Activated CD4-positive, alpha-beta T cell treated with anti-CD3 and anti-CD28 coated beads, Interleukin-2, amount 10 ng/mL, durations not matched to agents 7 days and 5 days (primary cell): ENCODE results near the gene EOMES. TPM values are rescaled to one million over a fixed set of nuclear protein-coding genes. Genes with fewer than 3 reads are reported as not detected.
A peak's percentile ranks its signal among the peaks of the same experiment; 100 is the strongest.
"Not testable (repeated sequence)": the region's sequence is repeated elsewhere in the genome, so short reads cannot be mapped to it uniquely, and the experiment has no call there.

Experiments used
- CTCF ChIA-PET: fragments of 350-600 bp; sonication (Branson Sonifier 250); formaldehyde crosslinking; loops from one replicate; lab custom pipeline; 2021; ENCODE audit warnings: antibody characterized with exemption; lab: Charles Lee
- POLR2A ChIA-PET: fragments of 350-600 bp; sonication (Branson Sonifier 250); formaldehyde crosslinking; loops from one replicate; lab custom pipeline; 2021; ENCODE audit warnings: antibody characterized with exemption; lab: Charles Lee
- DNase-seq: peaks from one replicate; pipeline ENCODE4 v3.0.0-alpha.2; 2020
- H3K27ac Mint-ChIP-seq: one replicate; pipeline ENCODE4 v1.8.0; 2021; ENCODE audit warnings: mild to moderate bottlenecking, moderate library complexity, mixed read lengths
- H3K27me3 Mint-ChIP-seq: one replicate; pipeline ENCODE4 v1.8.0; 2021; ENCODE audit warnings: mixed read lengths
- H3K36me3 Mint-ChIP-seq: one replicate; pipeline ENCODE4 v1.8.0; 2021; ENCODE audit warnings: low read depth, mixed read lengths
- H3K4me1 Mint-ChIP-seq: one replicate; pipeline ENCODE4 v1.8.0; 2021; ENCODE audit warnings: mixed read lengths
- H3K4me3 Mint-ChIP-seq: one replicate; pipeline ENCODE4 v1.8.0; 2021; ENCODE audit warnings: mild to moderate bottlenecking, moderate library complexity, mixed read lengths
- H3K9me3 Mint-ChIP-seq: one replicate; pipeline ENCODE4 v1.8.0; 2021; ENCODE audit warnings: mixed read lengths
- total RNA-seq, 2 experiments: library from RNA; stranded (reverse); gene quantifications; one replicate each; pipeline ENCODE4 v1.2.3, GENCODE V29; 2021

The EOMES gene
- under 1 TPM; 0.50 to 0.52 TPM for total RNA-seq

DNA sequence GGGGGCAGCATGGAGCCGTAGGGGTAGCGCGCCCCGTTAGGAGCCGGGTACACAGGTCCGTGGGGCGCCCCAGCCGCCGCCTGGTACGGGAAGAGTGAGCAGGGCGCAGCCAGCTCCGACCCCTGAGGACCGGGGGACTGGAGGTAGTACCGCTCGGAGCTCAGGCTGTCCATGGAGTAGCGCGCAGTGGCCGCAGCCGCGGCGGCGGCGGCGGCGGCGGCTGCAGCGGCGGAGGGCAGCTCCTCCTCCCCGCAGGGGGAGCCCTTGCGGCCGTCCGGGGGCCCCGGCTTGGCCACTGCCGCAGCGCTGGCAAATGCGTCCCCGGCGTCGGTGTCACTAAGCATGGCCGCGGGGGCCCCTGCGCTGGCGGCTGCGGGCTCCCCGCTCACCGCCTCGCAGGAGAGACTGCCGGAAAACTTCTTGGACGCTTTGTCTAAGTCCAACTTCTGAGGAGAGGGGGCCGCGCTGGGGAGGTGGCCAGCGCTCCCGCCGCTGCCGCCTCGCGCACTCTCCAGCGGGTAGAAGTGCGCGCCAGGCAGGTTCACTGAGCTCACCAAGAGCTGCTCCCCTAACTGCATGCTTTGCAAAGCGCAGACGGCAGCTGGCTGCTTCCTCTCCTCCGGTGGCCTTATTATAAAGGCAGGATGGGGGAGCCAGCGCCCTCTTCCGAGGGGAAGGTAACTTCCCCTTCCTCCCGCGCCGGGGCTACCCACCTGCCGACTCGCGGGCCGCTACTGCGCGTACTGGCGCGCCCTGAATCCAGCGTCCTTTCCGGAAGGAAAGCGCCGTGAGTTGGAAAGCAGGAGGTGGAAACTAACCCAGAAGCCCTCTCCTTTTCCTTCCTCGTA is at the start of gene EOMES:
EOMES (minus strand) TSS at position 607 of the 848 bp plus-strand sequence; CDS start at position 578, 29 bp downstream.
- peak within 1 kb of the TSS; percentile 79 for H3K4me3 Mint-ChIP-seq
- H3K27me3 Mint-ChIP-seq, result peaks cover 89% of the 10 kb centered on the region
- peak within 1 kb of the TSS; percentile 67 for H3K27ac Mint-ChIP-seq
- POLR2A ChIA-PET, result no interaction called here
- DNase-seq, result peak; percentile 74
- H3K9me3 Mint-ChIP-seq, result no peaks in the 10 kb centered on the region
- peaks cover 34% of the 10 kb centered on the region for H3K4me1 Mint-ChIP-seq
- CTCF ChIA-PET, result interaction anchor here (0.6 to 3.1 kb wide), 13 partner anchors 10 to 614 kb away, joined by 3 to 27 read pairs (median 5); no protein-coding TSS in a partner anchor
- peaks cover 8% of the 10 kb centered on the region for H3K36me3 Mint-ChIP-seq

- H3K9me3 Mint-ChIP-seq, H3K27ac Mint-ChIP-seq, H3K4me1 Mint-ChIP-seq, H3K36me3 Mint-ChIP-seq, DNase-seq, H3K4me3 Mint-ChIP-seq, CTCF ChIA-PET, POLR2A ChIA-PET, H3K27me3 Mint-ChIP-seq: not testable (repeated sequence)
Observed at GRCh38 chr3:27770384-27770783, 48.3 kb upstream of the EOMES start.

GRCh38 chr3:27767000-27767399 is 44.9 kb upstream of the EOMES start:
- Mint-ChIP-seq H3K27me3 (no peaks in the 10 kb centered on the region), H3K9me3 (no peaks in the 10 kb centered on the region), H3K4me3 (no peak overlapping the region), H3K36me3 (no peaks in the 10 kb centered on the region), H3K4me1 (peaks cover 5% of the 10 kb centered on the region), H3K27ac (no peak overlapping the region)
- DNase-seq, result no peak
- CTCF ChIA-PET, result no interaction called here
- POLR2A ChIA-PET, result no interaction called here

DNA sequence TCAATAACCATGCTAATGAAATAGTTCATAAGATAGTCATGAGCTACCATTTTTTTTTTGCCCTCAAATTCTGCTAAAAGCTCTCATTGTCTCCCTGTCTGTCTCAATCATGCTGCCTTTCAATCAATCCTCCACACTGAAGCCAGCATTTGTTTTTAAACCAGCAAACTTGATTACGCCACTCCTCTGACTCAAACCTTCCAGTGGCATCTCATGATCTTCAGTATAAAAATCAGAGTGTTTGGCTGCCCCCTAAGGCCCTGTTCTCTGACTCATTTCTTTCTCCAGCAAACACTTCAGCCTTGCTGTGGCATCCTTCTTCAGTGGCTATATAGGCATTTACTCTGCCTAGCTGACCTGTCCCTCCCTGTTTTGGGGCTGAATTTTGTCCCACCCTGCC is 36.0 kb upstream of the EOMES start:
- no peak for DNase-seq
- peaks cover 2% of the 10 kb centered on the region for H3K36me3 Mint-ChIP-seq
- H3K27ac Mint-ChIP-seq, result no peak overlapping the region
- ChIA-PET CTCF (interaction anchor here (0.7 to 1.6 kb wide), 4 partner anchors 15 to 694 kb away, joined by 3 read pairs; no protein-coding TSS in a partner anchor), POLR2A (no interaction called here)
- peaks cover 1% of the 10 kb centered on the region for H3K9me3 Mint-ChIP-seq
- no peaks in the 10 kb centered on the region for H3K27me3 Mint-ChIP-seq
- no peak overlapping the region for H3K4me3 Mint-ChIP-seq
- H3K4me1 Mint-ChIP-seq, result peaks cover 3% of the 10 kb centered on the region

- no peak overlapping the region for H3K4me3 Mint-ChIP-seq
- H3K27me3 Mint-ChIP-seq, result no peaks in the 10 kb centered on the region
- ChIA-PET POLR2A (no interaction called here), CTCF (interaction anchor here (1.2 to 1.6 kb wide), 3 partner anchors 9 to 42 kb away, joined by 3 read pairs; no protein-coding TSS in a partner anchor)
- H3K9me3 Mint-ChIP-seq, result peaks cover 5% of the 10 kb centered on the region
- DNase-seq, result no peak
- H3K4me1 Mint-ChIP-seq, result peaks cover 11% of the 10 kb centered on the region
- peaks cover 5% of the 10 kb centered on the region for H3K36me3 Mint-ChIP-seq
- H3K27ac Mint-ChIP-seq, result no peak overlapping the region
Observed at GRCh38 chr3:27756877-27757276, 34.8 kb upstream of the EOMES start.

- Mint-ChIP-seq H3K9me3 (peaks cover 11% of the 10 kb centered on the region), H3K27me3 (no peaks in the 10 kb centered on the region), H3K4me3 (no peak overlapping the region), H3K36me3 (peaks cover 8% of the 10 kb centered on the region), H3K27ac (peak overlapping the region; percentile 75), H3K4me1 (peaks cover 13% of the 10 kb centered on the region)
- DNase-seq, result peak; percentile 16
- ChIA-PET POLR2A (no interaction called here), CTCF (no interaction called here)
Observed at GRCh38 chr3:27752926-27753325, 30.8 kb upstream of the EOMES start.

DNA sequence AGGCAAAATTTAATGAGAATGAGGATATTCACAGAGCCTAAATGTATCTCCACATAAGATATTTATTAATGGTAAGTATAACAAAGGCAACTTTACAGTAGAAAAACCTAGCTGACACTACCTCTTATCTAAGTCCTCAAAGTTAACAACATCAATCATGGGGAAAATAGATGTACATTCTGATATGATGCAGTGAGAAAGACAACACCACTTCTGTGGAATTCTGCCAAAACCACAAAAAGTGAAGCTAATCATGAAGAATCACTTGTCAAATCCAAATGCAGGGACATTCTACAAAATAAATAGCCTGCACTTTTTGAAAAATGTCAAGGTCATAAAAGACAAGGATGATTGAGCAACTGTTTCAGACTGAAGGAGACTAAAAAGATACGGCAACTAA is 27.5 kb upstream of the EOMES start:
- no peaks in the 10 kb centered on the region for H3K27me3 Mint-ChIP-seq
- POLR2A ChIA-PET, result no interaction called here
- CTCF ChIA-PET, result interaction anchor here (0.5 to 0.9 kb wide), 2 partner anchors 13 to 403 kb away, joined by 3 read pairs; no protein-coding TSS in a partner anchor
- peaks cover 8% of the 10 kb centered on the region for H3K36me3 Mint-ChIP-seq
- no peak for DNase-seq
- H3K4me3 Mint-ChIP-seq, result no peak overlapping the region
- peaks cover 12% of the 10 kb centered on the region for H3K9me3 Mint-ChIP-seq
- H3K27ac Mint-ChIP-seq, result no peak overlapping the region
- H3K4me1 Mint-ChIP-seq, result peaks cover 13% of the 10 kb centered on the region

- Mint-ChIP-seq H3K4me1 (peaks cover 2% of the 10 kb centered on the region), H3K27me3 (no peaks in the 10 kb centered on the region), H3K9me3 (peaks cover 12% of the 10 kb centered on the region), H3K4me3 (no peak overlapping the region), H3K27ac (no peak overlapping the region), H3K36me3 (peaks cover 2% of the 10 kb centered on the region)
- ChIA-PET CTCF (interaction anchor here (1.1 kb wide), 1 partner anchor 10 kb away, joined by 3 read pairs; no protein-coding TSS in a partner anchor), POLR2A (no interaction called here)
- DNase-seq, result no peak
Observed at GRCh38 chr3:27746838-27747237, 24.7 kb upstream of the EOMES start.

DNA sequence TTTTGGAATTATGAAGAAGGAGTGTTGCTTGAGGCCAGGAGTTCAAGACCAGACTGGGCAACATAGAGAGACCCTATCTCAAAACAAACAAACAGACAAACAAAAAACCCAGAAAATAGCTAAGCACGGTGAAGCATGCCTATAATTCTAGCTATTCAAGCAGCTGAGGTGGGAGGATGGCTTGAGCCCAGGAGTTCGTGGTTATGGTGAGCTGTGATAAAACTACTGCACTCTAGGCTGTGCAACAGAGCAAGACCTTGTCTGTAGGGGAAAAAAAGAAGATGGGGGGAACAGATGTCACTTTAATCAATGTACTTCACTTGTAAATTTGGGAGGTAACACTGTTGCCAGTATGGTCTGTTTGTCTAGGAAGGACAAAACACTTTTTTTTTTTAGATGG is 18.7 kb upstream of the EOMES start:
- CTCF ChIA-PET, result interaction anchor here (1.0 kb wide), 1 partner anchor 17 kb away, joined by 4 read pairs; no protein-coding TSS in a partner anchor

DNA sequence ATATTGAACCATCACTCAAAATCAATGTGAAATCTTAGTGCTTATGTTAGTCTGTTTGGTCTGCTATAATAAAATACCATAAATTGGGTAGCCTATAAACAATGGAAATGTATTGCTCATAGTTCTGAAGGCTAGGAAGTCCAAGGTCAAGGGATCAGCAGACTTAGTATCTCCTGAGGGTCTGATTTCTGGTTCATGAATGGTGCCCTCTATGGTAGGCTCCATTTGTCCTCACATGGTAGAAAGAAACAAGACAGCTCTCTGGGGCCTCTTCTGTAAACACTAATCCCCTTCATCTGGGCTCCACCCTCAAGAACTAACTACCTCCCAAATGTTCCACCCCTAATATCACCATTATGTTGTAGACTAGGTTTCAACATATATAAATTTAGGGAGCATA is 15.0 kb upstream of the EOMES start:
- Mint-ChIP-seq H3K27ac (no peak overlapping the region), H3K27me3 (peaks cover 12% of the 10 kb centered on the region), H3K4me3 (no peak overlapping the region), H3K9me3 (no peaks in the 10 kb centered on the region), H3K4me1 (no peaks in the 10 kb centered on the region), H3K36me3 (no peaks in the 10 kb centered on the region)
- CTCF ChIA-PET, result interaction anchor here (0.6 to 1.2 kb wide), 3 partner anchors 12 to 110 kb away, joined by 3 to 6 read pairs (median 5); no protein-coding TSS in a partner anchor
- POLR2A ChIA-PET, result no interaction called here
- DNase-seq, result no peak

More for the DNA sequence above, 18.7 kb upstream of the EOMES start:
- DNase-seq, result no peak
- no peak overlapping the region for H3K4me3 Mint-ChIP-seq
- H3K9me3 Mint-ChIP-seq, result peaks cover 6% of the 10 kb centered on the region
- no peaks in the 10 kb centered on the region for H3K4me1 Mint-ChIP-seq
- no peaks in the 10 kb centered on the region for H3K36me3 Mint-ChIP-seq
- H3K27me3 Mint-ChIP-seq, result peaks cover 2% of the 10 kb centered on the region
- no peak overlapping the region for H3K27ac Mint-ChIP-seq
- POLR2A ChIA-PET, result no interaction called here

GRCh38 chr3:27730774-27731659 is 8.9 kb upstream of the EOMES start:
- H3K9me3 Mint-ChIP-seq, result no peaks in the 10 kb centered on the region
- CTCF ChIA-PET, result interaction anchor here (2.3 kb wide), 1 partner anchor 9 kb away, joined by 16 read pairs; the partner anchor contains the start of gene EOMES
- no peak overlapping the region for H3K4me3 Mint-ChIP-seq
- POLR2A ChIA-PET, result no interaction called here
- H3K36me3 Mint-ChIP-seq, result no peaks in the 10 kb centered on the region
- peaks cover 28% of the 10 kb centered on the region for H3K4me1 Mint-ChIP-seq
- H3K27ac Mint-ChIP-seq, result peak overlapping the region; percentile 10
- no peak for DNase-seq
- H3K27me3 Mint-ChIP-seq, result peaks cover 67% of the 10 kb centered on the region

DNA sequence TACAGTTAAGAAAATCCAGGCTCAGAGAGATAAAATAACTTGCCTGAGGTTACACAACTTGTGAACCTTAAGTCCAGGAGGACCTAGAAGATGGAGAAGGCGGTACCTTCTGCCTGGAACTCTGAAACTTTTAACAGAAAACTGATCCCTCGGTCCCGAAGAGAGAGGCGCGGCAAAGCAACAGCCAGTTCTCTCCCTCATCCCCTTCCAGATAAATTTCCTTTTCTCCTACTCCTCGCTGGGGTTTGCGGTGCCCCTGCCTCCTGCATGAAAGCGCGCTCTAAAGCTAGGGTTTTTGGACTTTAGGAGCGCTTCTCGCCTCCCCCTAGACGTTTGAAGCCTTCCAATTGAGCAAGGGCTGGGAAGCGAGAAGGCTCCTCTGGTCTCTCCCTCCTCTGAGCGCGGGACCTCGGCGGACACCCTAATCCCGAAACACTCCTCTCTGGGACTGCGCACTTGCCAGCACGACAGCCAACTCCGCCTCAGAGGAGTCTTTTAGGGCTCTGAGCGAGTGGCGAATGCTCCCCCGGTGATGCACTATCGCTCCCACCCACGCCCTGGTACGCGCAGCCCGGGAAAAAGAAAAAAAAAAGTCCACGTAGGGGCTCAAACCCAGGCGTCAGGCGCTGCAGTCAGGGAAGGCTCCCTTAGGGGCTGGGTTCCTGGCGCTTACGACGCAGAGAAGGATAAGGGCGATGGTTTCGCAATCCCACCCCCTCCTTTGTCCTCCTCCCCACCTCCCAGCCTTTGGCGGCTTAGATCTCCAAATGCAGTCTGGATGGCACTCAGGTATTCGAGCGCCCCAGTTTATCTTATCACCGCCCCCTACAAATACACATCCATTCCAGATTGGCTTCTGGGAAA is 7.9 kb upstream of the EOMES start:
- ChIA-PET CTCF (no interaction called here), POLR2A (no interaction called here)
- Mint-ChIP-seq H3K27me3 (peaks cover 76% of the 10 kb centered on the region), H3K4me1 (peaks cover 28% of the 10 kb centered on the region), H3K4me3 (peak overlapping the region; percentile 31), H3K9me3 (no peaks in the 10 kb centered on the region), H3K36me3 (no peaks in the 10 kb centered on the region), H3K27ac (no peak overlapping the region)
- DNase-seq, result no peak
